CD14-positive monocyte (primary cell): ENCODE measurements around the gene CAMTA1. TPM values are rescaled to one million over a fixed set of nuclear protein-coding genes. Genes with fewer than 3 reads are reported as not detected.
A peak's percentile ranks its signal among the peaks of the same experiment; 100 is the strongest.
"Not testable (repeated sequence)": the region's sequence is repeated elsewhere in the genome, so short reads cannot be mapped to it uniquely, and the experiment has no call there.

Source experiments
- DNase-seq, 3 donors: peaks; one replicate each; pipeline ENCODE4 v3.0.0-alpha.2; 2011 to 2022
- H2AFZ ChIP-seq: 2 replicates; pipeline ENCODE4 v1.6.0; 2012; ENCODE audit warnings: mild to moderate bottlenecking, low read depth, low read length, inconsistent platforms; ENCODE audit not compliant: insufficient read depth, poor library complexity, severe bottlenecking
- H3K27ac ChIP-seq, 2 donors: 1 replicate in 1 of 2; 2 replicates in 1 of 2; pipeline ENCODE4 v1.5.1; 2012 to 2013; ENCODE audit warnings: low read length in 2 of 2, control low read depth in 1 of 2, inconsistent platforms in 1 of 2, low read depth in 1 of 2, mild to moderate bottlenecking in 1 of 2
- H3K27me3 ChIP-seq, 2 donors: one replicate each; pipeline versions ENCODE4 v1.6.0 to v1.6.1; 2011 to 2013; ENCODE audit warnings: low read length in 2 of 2; ENCODE audit not compliant: control insufficient read depth in 2 of 2, insufficient read depth in 2 of 2
- H3K36me3 ChIP-seq, 2 donors: replicated peaks in 1 of 2; 1 replicate in 1 of 2; 2 replicates in 1 of 2; pipeline versions ENCODE4 v1.5.1 to v1.6.1; 2012 to 2013; ENCODE audit warnings: low read length in 2 of 2, control low read depth in 1 of 2, inconsistent platforms in 1 of 2, mild to moderate bottlenecking in 1 of 2; ENCODE audit not compliant: insufficient read depth in 2 of 2, control insufficient read depth in 1 of 2
- H3K4me1 ChIP-seq, 2 donors: 1 replicate in 1 of 2; 2 replicates in 1 of 2; pipeline versions ENCODE4 v1.5.1 to v1.6.1; 2012 to 2013; ENCODE audit warnings: low read length in 2 of 2, control low read depth in 1 of 2, inconsistent platforms in 1 of 2, mild to moderate bottlenecking in 1 of 2, moderate library complexity in 1 of 2; ENCODE audit not compliant: insufficient read depth in 2 of 2, control insufficient read depth in 1 of 2
- H3K4me2 ChIP-seq: replicated peaks from 2 replicates; pipeline ENCODE3; 2012; ENCODE audit warnings: low read length, moderate library complexity, mild to moderate bottlenecking; ENCODE audit not compliant: poor library complexity, severe bottlenecking; ENCODE audit errors: extremely low read depth
- H3K4me3 ChIP-seq, 3 experiments: fragments of 200-600 bp in 1 of 3; sonication (generic) in 1 of 3; replicated peaks in 1 of 3; 1 replicate in 2 of 3; 2 replicates in 1 of 3; pipeline ENCODE4 v1.5.1; 2011 to 2013; ENCODE audit warnings: low read length in 3 of 3, mild to moderate bottlenecking in 3 of 3, control low read depth in 2 of 3, low read depth in 2 of 3, inconsistent platforms in 1 of 3, moderate library complexity in 1 of 3
- H3K79me2 ChIP-seq: 2 replicates; pipeline ENCODE4 v1.6.0; 2012; ENCODE audit warnings: mild to moderate bottlenecking, control low read depth, inconsistent platforms, low read length, moderate library complexity; ENCODE audit not compliant: insufficient read depth
- H3K9ac ChIP-seq: 2 replicates; pipeline ENCODE4 v1.6.0; 2017; ENCODE audit warnings: low read length, mild to moderate bottlenecking; ENCODE audit not compliant: insufficient read depth, poor library complexity, severe bottlenecking
- H3K9me3 ChIP-seq, 2 donors: replicated peaks in 1 of 2; 1 replicate in 1 of 2; 2 replicates in 1 of 2; pipeline versions ENCODE4 v1.5.1 to v1.6.1; 2012 to 2013; ENCODE audit warnings: low read length in 2 of 2, control low read depth in 1 of 2; ENCODE audit not compliant: control insufficient read depth in 1 of 2, insufficient read depth in 1 of 2
- H4K20me1 ChIP-seq: 2 replicates; pipeline ENCODE4 v1.6.0; 2012; ENCODE audit warnings: mild to moderate bottlenecking, low read length, control low read depth, moderate library complexity; ENCODE audit not compliant: insufficient read depth
- H3K27ac Mint-ChIP-seq, 7 donors: one replicate each; pipeline ENCODE4 v1.8.0; 2020; ENCODE audit warnings: mild to moderate bottlenecking in 7 of 7, mixed read lengths in 7 of 7, moderate library complexity in 6 of 7, inconsistent platforms in 2 of 7
- H3K27me3 Mint-ChIP-seq, 3 donors: one replicate each; pipeline ENCODE4 v1.8.0; 2021 to 2022; ENCODE audit warnings: low read depth in 3 of 3, mild to moderate bottlenecking in 3 of 3, mixed read lengths in 3 of 3, moderate library complexity in 3 of 3, inconsistent platforms in 1 of 3
- H3K36me3 Mint-ChIP-seq, 2 donors: one replicate each; pipeline ENCODE4 v1.8.0; 2020; ENCODE audit warnings: mixed read lengths in 2 of 2, inconsistent platforms in 1 of 2, mild to moderate bottlenecking in 1 of 2
- H3K4me1 Mint-ChIP-seq: one replicate; pipeline ENCODE4 v1.8.0; 2020; ENCODE audit warnings: mild to moderate bottlenecking, mixed read lengths
- H3K4me3 Mint-ChIP-seq, 2 donors: one replicate each; pipeline ENCODE4 v1.8.0; 2020; ENCODE audit warnings: mild to moderate bottlenecking in 2 of 2, mixed read lengths in 2 of 2, moderate library complexity in 1 of 2
- H3K9me3 Mint-ChIP-seq, 7 donors: one replicate each; pipeline ENCODE4 v1.8.0; 2020 to 2022; ENCODE audit warnings: mixed read lengths in 7 of 7, mild to moderate bottlenecking in 6 of 7, moderate library complexity in 6 of 7, inconsistent platforms in 2 of 7
- CTCF ChIP-seq: fragments of 200-600 bp; IDR thresholded peaks from one replicate; pipeline ENCODE4 v1.8.0; 2022; ENCODE audit warnings: antibody characterized with exemption, mild to moderate bottlenecking
- WGBS: methylation state at CpG from one replicate; pipeline ENCODE4 v1.1.5; 2013; ENCODE audit warnings: missing lambda C conversion rate; ENCODE audit not compliant: insufficient coverage; 5-methylcytosine and 5-hydroxymethylcytosine counted together
- intact Hi-C, 2 donors: fragments of 100-400 bp; cut with micrococcal nuclease; formaldehyde crosslinking; loops; one replicate each; pipeline versions ENCODE4 v1.15.0 to v1.15.1; 2023
- polyA plus RNA-seq, 3 donors: library from polyadenylated mRNA; depleted of rRNA in 1 of 3; unstranded in 2 of 3; stranded (reverse) in 1 of 3; fragments of 300-500 nt in 2 of 3; fragments of >200 nt in 1 of 3; fragmentation: Illumina TruSeq in 2 of 3; gene quantifications; 1 replicate in 2 of 3; 2 replicates in 1 of 3; pipeline ENCODE4 v1.2.3, GENCODE V29; 2012 to 2021

Gene CAMTA1
- polyA plus RNA-seq, 3 donors, result 52.0 to 89.6 (median 78.3) TPM

GRCh38 chr1:7691576-7691975 is 906.3 kb downstream of the CAMTA1 start:
- Histone ChIP-seq H2AFZ (no peak overlapping the region), H3K4me3 (no peak overlapping the region), H3K27ac (no peak overlapping the region), H3K27me3 (no peaks in the 10 kb centered on the region), H3K4me1 (no peaks in the 10 kb centered on the region), H3K4me2 (no peak overlapping the region), H3K79me2 (no peaks in the 10 kb centered on the region), H3K9me3 (peaks cover 22 to 26% of the 10 kb centered on the region in 2 donors), H4K20me1 (no peaks in the 10 kb centered on the region), H3K9ac (no peak overlapping the region), H3K36me3 (no peaks in the 10 kb centered on the region)
- peak overlapping the region in 1 of 7 donors; percentile 21 for H3K27ac Mint-ChIP-seq
- intact Hi-C loops, result no loop called here
- H3K36me3 Mint-ChIP-seq, result no peaks in the 10 kb centered on the region
- WGBS, result 79% methylated on average over 3 of the region's 3 CpGs
- no peak for TF ChIP-seq CTCF
- peaks cover 3 to 11% (median 8%) of the 10 kb centered on the region in 3 donors for H3K27me3 Mint-ChIP-seq
- H3K4me1 Mint-ChIP-seq, result no peaks in the 10 kb centered on the region
- no peak overlapping the region for H3K4me3 Mint-ChIP-seq
- DNase-seq, result no peak
- peaks cover 23 to 32% (median 28%) of the 10 kb centered on the region in 7 donors for H3K9me3 Mint-ChIP-seq

GRCh38 chr1:7692005-7692404 is 906.8 kb downstream of the CAMTA1 start:
- no peaks in the 10 kb centered on the region for H3K36me3 ChIP-seq
- 100% methylated on average over 2 of the region's 3 CpGs for WGBS
- peaks cover 2 to 11% (median 8%) of the 10 kb centered on the region in 3 donors for H3K27me3 Mint-ChIP-seq
- no peaks in the 10 kb centered on the region for H3K27me3 ChIP-seq
- H3K9me3 ChIP-seq, result peaks cover 22 to 26% of the 10 kb centered on the region in 2 donors
- no peak overlapping the region for H3K4me2 ChIP-seq
- intact Hi-C loops, result no loop called here
- H4K20me1 ChIP-seq, result no peaks in the 10 kb centered on the region
- no peaks in the 10 kb centered on the region for H3K4me1 ChIP-seq
- DNase-seq, result no peak
- H3K4me1 Mint-ChIP-seq, result no peaks in the 10 kb centered on the region
- H3K79me2 ChIP-seq, result no peaks in the 10 kb centered on the region
- no peak overlapping the region for H3K4me3 Mint-ChIP-seq
- no peak overlapping the region for H3K27ac ChIP-seq
- H3K9ac ChIP-seq, result no peak overlapping the region
- no peak overlapping the region for H3K4me3 ChIP-seq
- peaks cover 23 to 32% (median 28%) of the 10 kb centered on the region in 7 donors for H3K9me3 Mint-ChIP-seq
- no peak for TF ChIP-seq CTCF
- no peaks in the 10 kb centered on the region for H3K36me3 Mint-ChIP-seq
- no peak overlapping the region for H2AFZ ChIP-seq
- H3K27ac Mint-ChIP-seq, result peak overlapping the region in 1 of 7 donors; percentile 60

- intact Hi-C loops, H2AFZ ChIP-seq, DNase-seq, H4K20me1 ChIP-seq, H3K79me2 ChIP-seq, H3K4me3 ChIP-seq, H3K36me3 Mint-ChIP-seq, H3K36me3 ChIP-seq, H3K4me2 ChIP-seq, H3K4me1 Mint-ChIP-seq, H3K27ac Mint-ChIP-seq, H3K27me3 Mint-ChIP-seq, H3K9ac ChIP-seq, H3K27me3 ChIP-seq, H3K4me3 Mint-ChIP-seq, H3K27ac ChIP-seq, H3K4me1 ChIP-seq: not testable (repeated sequence)
- H3K9me3 Mint-ChIP-seq, result peaks cover 23 to 32% (median 28%) of the 10 kb centered on the region in 7 donors
- H3K9me3 ChIP-seq, result peaks cover 22 to 26% of the 10 kb centered on the region in 2 donors
- WGBS, result 100% methylated on average over 1 of the region's 5 CpGs
Observed at GRCh38 chr1:7693037-7693436, 907.8 kb downstream of the CAMTA1 start.
